ENCODE data around the gene ADGRB3.

- TF ChIP-seq POLR2AphosphoS5 (IDR thresholded peaks at IDR 0.05; ENCODE audit: insufficient read depth in 1 of 2, low read depth in 1 of 2): no peak
- TF ChIP-seq CTCF (IDR thresholded peaks at IDR 0.05): no peak
- no peak for TF ChIP-seq POLR2A (IDR thresholded peaks at IDR 0.05)
These were observed 119.7 kb downstream of the ADGRB3 start for GRCh38 chr6:68754681-68755213.
